OCI-LY7 (cell line): Measurements from ENCODE around the gene ATF6B. TPM values are rescaled to one million over a fixed set of nuclear protein-coding genes. Genes with fewer than 3 reads are reported as not detected.

ENCODE experiments used
- BruUV-seq: library from RNA; stranded (reverse); fragments of 400-500 nt; replicated peaks from 2 replicates; lab custom pipeline; 2021; lab: Mats Ljungman, UMichigan
- CTCF ChIA-PET: fragments of 300-600 bp; sonication (Branson Sonifier 250); formaldehyde crosslinking; loops from one replicate; lab custom pipeline; 2022; ENCODE audit warnings: antibody characterized with exemption; ENCODE audit not compliant: unreplicated experiment; lab: Charles Lee
- POLR2A ChIA-PET: fragments of 300-600 bp; sonication (Branson Sonifier 250); formaldehyde crosslinking; loops from one replicate; lab custom pipeline; 2022; ENCODE audit warnings: antibody characterized with exemption; lab: Charles Lee
- DNase-seq: peaks from one replicate; pipeline ENCODE4 v3.0.0-alpha.2; 2015; ENCODE audit warnings: low spot score
- H2AFZ ChIP-seq: fragments of 200-600 bp; sonication (generic), shearing (Covaris generic); 2 replicates; pipeline ENCODE4 v1.6.1; 2014; ENCODE audit warnings: mild to moderate bottlenecking, antibody characterized with exemption, low read length, moderate library complexity
- H3K27ac ChIP-seq: fragments of 200-600 bp; sonication (generic); 2 replicates; pipeline ENCODE4 v1.5.1; 2014; ENCODE audit warnings: mixed run types, low read depth, mild to moderate bottlenecking, moderate library complexity, low read length, inconsistent platforms; ENCODE audit not compliant: poor library complexity, severe bottlenecking
- H3K36me3 ChIP-seq: fragments of 200-600 bp; sonication (generic); 2 replicates; pipeline ENCODE4 v1.6.1; 2014; ENCODE audit warnings: mild to moderate bottlenecking, antibody characterized with exemption, low read length, moderate library complexity, mixed read lengths; ENCODE audit not compliant: insufficient read depth
- H3K4me1 ChIP-seq: fragments of 200-600 bp; sonication (generic); 2 replicates; pipeline ENCODE4 v1.5.1; 2014; ENCODE audit warnings: mild to moderate bottlenecking, low read length; ENCODE audit not compliant: insufficient read depth, poor library complexity, severe bottlenecking
- H3K4me2 ChIP-seq: fragments of 200-600 bp; sonication (generic); 2 replicates; pipeline ENCODE4 v1.6.1; 2014; ENCODE audit warnings: mild to moderate bottlenecking, low read length
- H3K4me3 ChIP-seq: fragments of 200-600 bp; sonication (generic); 2 replicates; pipeline ENCODE4 v1.5.1; 2014; ENCODE audit warnings: mild to moderate bottlenecking, low read depth, low read length; ENCODE audit not compliant: poor library complexity, severe bottlenecking
- H3K79me2 ChIP-seq: fragments of 200-600 bp; sonication (generic); 2 replicates; pipeline ENCODE4 v1.6.1; 2016; ENCODE audit warnings: low read depth, mild to moderate bottlenecking, low read length, moderate library complexity, mixed read lengths; ENCODE audit not compliant: insufficient read depth
- H3K9me2 ChIP-seq: fragments of 200-600 bp; sonication (generic); 2 replicates; pipeline ENCODE4 v1.6.1; 2016; ENCODE audit warnings: mild to moderate bottlenecking, low read length, mixed read lengths; ENCODE audit not compliant: insufficient read depth
- H3K9me3 ChIP-seq: fragments of 200-600 bp; sonication (generic); 2 replicates; pipeline ENCODE4 v1.6.1; 2014; ENCODE audit warnings: mild to moderate bottlenecking, mixed run types, low read length, mixed read lengths
- H4K20me1 ChIP-seq: fragments of 200-600 bp; sonication (generic); 2 replicates; pipeline ENCODE4 v1.6.1; 2014; ENCODE audit warnings: mild to moderate bottlenecking, antibody characterized with exemption, low read length, moderate library complexity, mixed read lengths; ENCODE audit not compliant: insufficient read depth
- EZH2phosphoT487 ChIP-seq: fragments of 200-600 bp; sonication (generic); IDR thresholded peaks from 2 replicates; pipeline ENCODE4 v1.6.1; 2018; ENCODE audit warnings: low read depth, borderline replicate concordance, mild to moderate bottlenecking, mixed run types, antibody characterized with exemption, low read length, moderate library complexity, mixed read lengths
- intact Hi-C: fragments of 100-400 bp; cut with micrococcal nuclease; formaldehyde crosslinking; loops from one replicate; pipeline ENCODE4 v1.10.0; 2022; ENCODE audit not compliant: unreplicated experiment
- total RNA-seq, 2 experiments: library from RNA; depleted of rRNA in 1 of 2; stranded (reverse); fragments of >200 nt in 1 of 2; shearing (Covaris generic) in 1 of 2; gene quantifications; 2 replicates each; pipeline ENCODE4 v1.2.3, GENCODE V29; 2014 to 2022
- TF ChIP-seq, protein P1 (sequence below): fragments of 200-600 bp; sonication (generic); conservative IDR thresholded peaks from 2 replicates; pipeline ENCODE4 v1.5.1; 2014; ENCODE audit warnings: mild to moderate bottlenecking, antibody characterized with exemption, low read length, moderate library complexity, mixed read lengths

ATF6B gene
- total RNA-seq, 2 experiments from 2014 or later, result 57.7 to 122 TPM

DNA sequence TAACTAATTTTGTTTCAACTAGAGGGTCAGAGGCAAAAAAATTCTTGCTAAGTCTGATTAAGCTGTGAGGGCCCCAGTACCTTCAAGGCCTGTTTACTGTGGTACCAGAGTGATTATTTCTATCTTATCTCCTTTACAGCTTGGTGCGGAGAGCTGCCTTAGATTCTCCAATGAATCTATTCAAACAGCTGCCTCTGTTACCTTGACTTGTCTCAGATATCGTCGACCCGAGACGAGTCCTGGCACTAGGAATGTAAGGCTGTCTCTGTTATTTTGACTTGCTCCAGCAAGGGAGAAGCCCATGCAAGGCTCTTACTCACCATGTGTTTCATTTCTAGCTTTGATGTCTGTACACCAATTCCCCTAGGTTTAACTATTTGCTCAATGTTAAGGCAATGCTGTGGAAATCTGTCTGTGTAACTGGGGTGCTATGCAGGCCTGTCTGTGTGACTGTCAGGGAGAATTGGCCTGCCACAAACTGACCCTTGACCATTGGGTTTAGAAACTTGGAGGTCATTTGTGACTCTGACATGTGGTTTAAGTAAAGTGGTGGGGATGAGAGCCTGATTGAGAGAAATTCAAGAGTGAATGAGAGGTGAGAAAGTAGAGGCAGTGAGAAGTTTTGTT is 12.5 kb upstream of the ATF6B start:
- no peaks in the 10 kb centered on the region for H4K20me1 ChIP-seq
- DNase-seq, result no peak
- H3K9me2 ChIP-seq, result no peaks in the 10 kb centered on the region
- no peak overlapping the region for H3K4me2 ChIP-seq
- H3K4me3 ChIP-seq, result no peak overlapping the region
- intact Hi-C loops, result no loop called here
- H2AFZ ChIP-seq, result no peak overlapping the region
- ChIA-PET CTCF (no interaction called here), POLR2A (interaction anchor here (0.5 to 1.0 kb wide), 2 partner anchors 11 to 19 kb away, joined by 3 read pairs; partner anchors contain the start of gene FKBPL)
- BruUV-seq, result no TSS peak
- H3K27ac ChIP-seq, result no peak overlapping the region
- TF ChIP-seq, protein P1, sequence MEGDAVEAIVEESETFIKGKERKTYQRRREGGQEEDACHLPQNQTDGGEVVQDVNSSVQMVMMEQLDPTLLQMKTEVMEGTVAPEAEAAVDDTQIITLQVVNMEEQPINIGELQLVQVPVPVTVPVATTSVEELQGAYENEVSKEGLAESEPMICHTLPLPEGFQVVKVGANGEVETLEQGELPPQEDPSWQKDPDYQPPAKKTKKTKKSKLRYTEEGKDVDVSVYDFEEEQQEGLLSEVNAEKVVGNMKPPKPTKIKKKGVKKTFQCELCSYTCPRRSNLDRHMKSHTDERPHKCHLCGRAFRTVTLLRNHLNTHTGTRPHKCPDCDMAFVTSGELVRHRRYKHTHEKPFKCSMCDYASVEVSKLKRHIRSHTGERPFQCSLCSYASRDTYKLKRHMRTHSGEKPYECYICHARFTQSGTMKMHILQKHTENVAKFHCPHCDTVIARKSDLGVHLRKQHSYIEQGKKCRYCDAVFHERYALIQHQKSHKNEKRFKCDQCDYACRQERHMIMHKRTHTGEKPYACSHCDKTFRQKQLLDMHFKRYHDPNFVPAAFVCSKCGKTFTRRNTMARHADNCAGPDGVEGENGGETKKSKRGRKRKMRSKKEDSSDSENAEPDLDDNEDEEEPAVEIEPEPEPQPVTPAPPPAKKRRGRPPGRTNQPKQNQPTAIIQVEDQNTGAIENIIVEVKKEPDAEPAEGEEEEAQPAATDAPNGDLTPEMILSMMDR, result no peak
- TF ChIP-seq EZH2phosphoT487, result no peak
- no peaks in the 10 kb centered on the region for H3K36me3 ChIP-seq
- H3K4me1 ChIP-seq, result no peaks in the 10 kb centered on the region
- H3K9me3 ChIP-seq, result no peaks in the 10 kb centered on the region
- no peaks in the 10 kb centered on the region for H3K79me2 ChIP-seq

DNA sequence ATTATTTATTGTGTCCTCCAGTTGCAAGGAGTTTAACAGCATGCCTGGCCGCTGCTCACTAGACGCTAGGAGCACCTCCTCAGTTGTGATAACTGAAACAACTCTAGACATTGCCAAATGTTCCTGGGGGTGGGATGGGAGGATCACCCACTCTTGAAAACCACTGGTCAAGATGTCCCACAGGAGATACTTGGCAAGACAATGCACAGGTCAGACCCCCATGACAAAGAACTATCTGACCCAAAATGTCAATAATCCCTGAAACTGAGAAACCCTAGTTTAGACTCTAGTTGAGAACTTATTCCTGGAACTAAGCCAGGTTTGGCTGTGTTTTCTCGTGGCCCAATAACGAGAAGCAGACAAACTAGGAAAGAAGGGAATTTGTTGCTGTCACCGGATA is 11.5 kb upstream of the ATF6B start:
- no peaks in the 10 kb centered on the region for H3K9me2 ChIP-seq
- CTCF ChIA-PET, result no interaction called here
- TF ChIP-seq, protein P1, result no peak
- TF ChIP-seq EZH2phosphoT487, result no peak
- no TSS peak for BruUV-seq
- H3K9me3 ChIP-seq, result no peaks in the 10 kb centered on the region
- H2AFZ ChIP-seq, result no peak overlapping the region
- POLR2A ChIA-PET, result interaction anchor here (0.5 kb wide), 1 partner anchor 20 kb away, joined by 3 read pairs; no protein-coding TSS in a partner anchor
- H3K79me2 ChIP-seq, result no peaks in the 10 kb centered on the region
- DNase-seq, result no peak
- H3K4me3 ChIP-seq, result no peak overlapping the region
- H3K4me2 ChIP-seq, result no peak overlapping the region
- no peaks in the 10 kb centered on the region for H4K20me1 ChIP-seq
- no peaks in the 10 kb centered on the region for H3K4me1 ChIP-seq
- no peak overlapping the region for H3K27ac ChIP-seq
- intact Hi-C loops, result no loop called here
- no peaks in the 10 kb centered on the region for H3K36me3 ChIP-seq

GRCh38 chr6:32137454-32137853 is 9.4 kb upstream of the ATF6B start:
- Histone ChIP-seq H3K36me3 (no peaks in the 10 kb centered on the region), H3K4me3 (no peak overlapping the region), H3K4me1 (no peaks in the 10 kb centered on the region), H4K20me1 (no peaks in the 10 kb centered on the region), H2AFZ (no peak overlapping the region), H3K79me2 (no peaks in the 10 kb centered on the region), H3K9me2 (no peaks in the 10 kb centered on the region), H3K9me3 (no peaks in the 10 kb centered on the region), H3K27ac (no peak overlapping the region), H3K4me2 (no peak overlapping the region)
- DNase-seq, result no peak
- intact Hi-C loops, result no loop called here
- BruUV-seq, result no TSS peak
- TF ChIP-seq EZH2phosphoT487, result no peak
- TF ChIP-seq, protein P1, result no peak
- ChIA-PET CTCF (no interaction called here), POLR2A (no interaction called here)
